HepG2 (cell line): Measurements from ENCODE around the gene IQGAP2.

Experiments
- ESRRA ChIP-seq: sonication (generic); formaldehyde crosslinking; IDR thresholded peaks from 2 replicates; pipeline ENCODE4 v1.5.1; 2020; ENCODE audit warnings: mild to moderate bottlenecking, low read depth, missing genetic modification reagents
- GABPA ChIP-seq, 2 experiments: IDR thresholded peaks; 2 replicates each; pipeline ENCODE4 v1.6.1; 2011 to 2016; ENCODE audit warnings: low read depth in 2 of 2, low read length in 1 of 2, missing biosample characterization in 1 of 2, missing genetic modification characterization in 1 of 2
- MTA3 ChIP-seq: sonication (generic); formaldehyde crosslinking; IDR thresholded peaks from 2 replicates; pipeline ENCODE4 v1.4.0; 2020; ENCODE audit warnings: missing genetic modification reagents
- NFRKB ChIP-seq: fragments of 450-650 bp; IDR thresholded peaks from 2 replicates; pipeline ENCODE4 v1.6.1; 2017
- SIN3B ChIP-seq: fragments of 150-350 bp; IDR thresholded peaks from 2 replicates; pipeline ENCODE4 v1.6.1; 2014; ENCODE audit warnings: low read length
- TP53 ChIP-seq: sonication (generic); formaldehyde crosslinking; conservative IDR thresholded peaks from 2 replicates; pipeline ENCODE4 v1.4.0; 2020; ENCODE audit warnings: missing genetic modification reagents
- ZNF317 ChIP-seq: sonication (generic); formaldehyde crosslinking; IDR thresholded peaks from 2 replicates; pipeline ENCODE4 v1.5.0; 2020; ENCODE audit warnings: mild to moderate bottlenecking, missing genetic modification reagents
- ZNF333 ChIP-seq: sonication (generic); formaldehyde crosslinking; IDR thresholded peaks from 2 replicates; pipeline ENCODE4 v1.4.0; 2020; ENCODE audit warnings: mild to moderate bottlenecking, missing genetic modification reagents, borderline replicate concordance
- ZNF431 ChIP-seq: sonication (generic); formaldehyde crosslinking; IDR thresholded peaks from 2 replicates; pipeline ENCODE4 v1.9.0; 2022; ENCODE audit warnings: missing genetic modification reagents, low read depth, mild to moderate bottlenecking, borderline replicate concordance
- ZNF564 ChIP-seq: sonication (generic); formaldehyde crosslinking; IDR thresholded peaks from 2 replicates; pipeline ENCODE4 v1.8.1; 2023; ENCODE audit warnings: mild to moderate bottlenecking, missing genetic modification reagents
- ZNF775 ChIP-seq: sonication (generic); formaldehyde crosslinking; IDR thresholded peaks from 2 replicates; pipeline ENCODE4 v1.4.0; 2020; ENCODE audit warnings: missing genetic modification reagents, mild to moderate bottlenecking, moderate library complexity, borderline replicate concordance

DNA sequence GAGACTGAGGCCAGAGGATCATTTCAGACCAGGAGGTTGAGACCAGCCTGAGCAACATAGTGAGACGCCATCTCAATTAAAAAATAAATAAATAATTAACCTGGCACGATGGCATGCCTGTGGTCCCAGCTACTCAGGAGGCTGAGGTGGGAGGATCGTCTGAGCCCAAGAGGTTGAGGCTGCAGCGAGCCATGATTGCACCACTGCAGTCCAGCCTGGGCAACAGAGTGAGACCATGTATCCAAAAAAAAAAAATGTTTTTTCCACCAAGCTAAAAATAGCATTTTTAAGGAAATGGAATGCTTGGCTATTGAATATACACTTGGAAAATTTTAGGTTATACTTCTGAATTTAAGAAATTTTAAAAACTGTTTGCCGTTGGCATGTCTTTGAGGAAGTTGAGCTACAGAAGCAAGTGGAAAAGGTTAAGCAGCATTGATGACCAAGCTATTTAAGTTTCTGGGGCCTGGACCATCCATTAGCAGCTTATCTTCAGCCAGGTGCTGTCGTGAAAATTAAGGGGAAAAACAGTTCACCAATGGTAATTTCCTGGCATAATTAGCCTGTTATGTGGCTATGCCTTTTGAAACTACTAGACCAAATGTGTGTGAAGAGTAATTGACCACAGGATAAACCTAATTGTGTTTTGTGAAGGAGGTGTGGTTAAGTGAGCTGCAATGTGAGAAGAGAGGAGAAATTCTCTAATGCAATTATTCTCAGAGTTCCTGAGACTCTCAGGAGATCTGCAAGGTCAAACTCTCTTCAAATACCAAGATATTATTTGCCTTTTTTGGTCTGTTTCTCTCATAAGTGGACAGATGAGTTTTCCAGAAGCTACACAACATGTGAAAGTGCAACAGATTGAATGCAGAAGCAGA lies 333.8 kb downstream of the IQGAP2 start:
- TF ChIP-seq ZNF564 (CRISPR knock-in tag) (no peak), ZNF317 (CRISPR knock-in tag) (no peak), GABPA (IDR thresholded peaks at IDR 0.05; ENCODE audit: low read depth, low read length) (no peak), GABPA (CRISPR knock-in tag; IDR thresholded peaks at IDR 0.05; ENCODE audit: low read depth) (no peak), ZNF333 (no peak), ZNF431 (no peak), ESRRA (CRISPR knock-in tag) (no peak), MTA3 (CRISPR knock-in tag) (no peak), NFRKB (no peak), ZNF775 (no peak), TP53 (CRISPR knock-in tag) (no peak), SIN3B (no peak)
